A549 (cell line): ENCODE data around the gene CNNM3. TPM values are rescaled to one million over a fixed set of nuclear protein-coding genes. Genes with fewer than 3 reads are reported as not detected.

ENCODE experiments used
- ATAC-seq, 2 experiments: fragments of 200-7000 bp in 1 of 2; fragments of >200 bp in 1 of 2; cut with Nextera tagmentation in 1 of 2; cut with Tn5 transposase in 1 of 2; 3 replicates each; pipeline versions ENCODE4 v1.8.0 to v1.9.1; 2018 to 2020; ENCODE audit warnings: mild to moderate bottlenecking in 1 of 2, moderate library complexity in 1 of 2
- CTCF ChIA-PET: fragments of 300-600 bp; sonication (Branson Sonifier 250); formaldehyde crosslinking; extraction: SDS; loops from one replicate; lab custom pipeline; 2021; ENCODE audit warnings: antibody characterized with exemption, inconsistent platforms; lab: Yijun Ruan, JAX
- POLR2A ChIA-PET: fragments of 350-600 bp; formaldehyde crosslinking; extraction: SDS; loops from one replicate; lab custom pipeline; 2021; ENCODE audit warnings: antibody characterized with exemption, inconsistent platforms; lab: Yijun Ruan, JAX
- DNase-seq, 2 experiments: peaks; one replicate each; pipeline versions ENCODE4 v3.0.0 to v3.0.0-alpha.2; 2011 to 2016; ENCODE audit warnings: low read depth in 1 of 2, low spot score in 1 of 2
- FAIRE-seq: peaks from 2 replicates; lab custom pipeline; 2011; peaks lifted over from hg19 to GRCh38; lab: Jason Lieb, UNC
- H3K27ac ChIP-seq, 2 experiments: fragments of >200 bp; sonication (Bioruptor Twin); formaldehyde crosslinking; 3 replicates each; pipeline ENCODE4 v1.5.1; 2016 to 2017
- H3K4me1 ChIP-seq: fragments of >200 bp; sonication (Bioruptor Twin); formaldehyde crosslinking; 3 replicates; pipeline ENCODE4 v1.6.1; 2016
- H3K4me2 ChIP-seq: fragments of >200 bp; sonication (Bioruptor Twin); formaldehyde crosslinking; 3 replicates; pipeline ENCODE4 v1.6.1; 2016
- H3K4me3 ChIP-seq: fragments of >200 bp; sonication (Bioruptor Twin); formaldehyde crosslinking; 3 replicates; pipeline ENCODE4 v1.5.1; 2016
- H3K9me3 ChIP-seq: fragments of >200 bp; sonication (Bioruptor Twin); formaldehyde crosslinking; 3 replicates; pipeline ENCODE4 v1.6.1; 2016
- CBX2 ChIP-seq: fragments of 200-600 bp; sonication (generic); IDR thresholded peaks from 2 replicates; pipeline ENCODE4 v1.6.1; 2016; ENCODE audit warnings: low read depth, mild to moderate bottlenecking, borderline replicate concordance
- CEBPB ChIP-seq, 2 experiments: fragments of >200 bp in 1 of 2; sonication (Bioruptor Twin) in 1 of 2; formaldehyde crosslinking in 1 of 2; IDR thresholded peaks; 2 replicates each; pipeline ENCODE4 v1.6.1; 2012 to 2016
- FOXS1 ChIP-seq: fragments of 250-450 bp; sonication (Bioruptor Pico); IDR thresholded peaks from 2 replicates; pipeline ENCODE4 v1.5.0; 2020; ENCODE audit warnings: mild to moderate bottlenecking, moderate library complexity
- GATA3 ChIP-seq: IDR thresholded peaks from 2 replicates; pipeline ENCODE4 v1.6.1; 2012; ENCODE audit warnings: borderline replicate concordance
- HDAC2 ChIP-seq: fragments of 200-600 bp; sonication (generic); IDR thresholded peaks from 2 replicates; pipeline ENCODE4 v1.6.1; 2016
- HEYL ChIP-seq: fragments of 250-450 bp; sonication (Bioruptor Pico); IDR thresholded peaks from 2 replicates; pipeline ENCODE4 v1.8.0; 2021; ENCODE audit warnings: mild to moderate bottlenecking, moderate library complexity
- HOXB5 ChIP-seq: fragments of 250-450 bp; sonication (Bioruptor Pico); IDR thresholded peaks from 2 replicates; pipeline ENCODE4 v1.5.0; 2020; ENCODE audit warnings: mild to moderate bottlenecking, moderate library complexity
- KDM1A ChIP-seq: fragments of 200-600 bp; sonication (generic); IDR thresholded peaks from 2 replicates; pipeline ENCODE4 v1.6.1; 2016; ENCODE audit warnings: low read depth, mild to moderate bottlenecking
- NFE2L2 ChIP-seq: fragments of 150-350 bp; conservative IDR thresholded peaks from 2 replicates; pipeline ENCODE4 v1.6.1; 2014; ENCODE audit warnings: low read length
- POLR2AphosphoS2 ChIP-seq: conservative IDR thresholded peaks from 2 replicates; pipeline ENCODE4 v1.6.1; 2012; ENCODE audit warnings: low read length, improper control_type of control experiment, inconsistent platforms
- SMC3 ChIP-seq: fragments of >200 bp; sonication (Bioruptor Twin); formaldehyde crosslinking; IDR thresholded peaks from 3 replicates; pipeline ENCODE4 v1.6.1; 2018; ENCODE audit warnings: inconsistent platforms
- TFCP2L1 ChIP-seq: fragments of 250-450 bp; sonication (Bioruptor Pico); IDR thresholded peaks from 2 replicates; pipeline ENCODE4 v1.5.0; 2021; ENCODE audit warnings: mild to moderate bottlenecking
- TP53 ChIP-seq: fragments of 250-450 bp; sonication (Bioruptor Pico); IDR thresholded peaks from 2 replicates; pipeline ENCODE4 v1.5.0; 2021; ENCODE audit warnings: mild to moderate bottlenecking, moderate library complexity
- ZC3H11A ChIP-seq: fragments of 450-650 bp; IDR thresholded peaks from 2 replicates; pipeline ENCODE4 v1.6.1; 2014; ENCODE audit warnings: antibody characterized with exemption, mild to moderate bottlenecking
- ZFP36 ChIP-seq: fragments of 450-650 bp; IDR thresholded peaks from 2 replicates; pipeline ENCODE4 v1.6.1; 2014; ENCODE audit warnings: borderline replicate concordance; ENCODE audit not compliant: partially characterized antibody
- WGBS: methylation state at CpG from one replicate; pipeline ENCODE4 v1.1.6; 2017; ENCODE audit errors: missing lambda C conversion rate; 5-methylcytosine and 5-hydroxymethylcytosine counted together
- polyA plus RNA-seq, 4 experiments: library from polyadenylated mRNA; depleted of rRNA in 3 of 4; stranded (reverse); fragments of >200 nt; fragmentation: RNase III in 1 of 4; extraction: RNeasy Plus Mini Kit Qiagen cat#74134 plus additional on column Dnase treatment in 1 of 4; gene quantifications; 2 replicates in 3 of 4; 3 replicates in 1 of 4; pipeline ENCODE4 v1.2.3, GENCODE V29; 2011 to 2017
- TF ChIP-seq, protein P1 (sequence below): fragments of >200 bp; sonication (Bioruptor Twin); formaldehyde crosslinking; IDR thresholded peaks from 3 replicates; pipeline ENCODE4 v1.5.1; 2016
- TF ChIP-seq, protein P2 (sequence below): fragments of >200 bp; sonication (Bioruptor Twin); formaldehyde crosslinking; IDR thresholded peaks from 3 replicates; pipeline ENCODE4 v1.6.1; 2016
- TF ChIP-seq, protein P3 (sequence below): fragments of 450-650 bp; IDR thresholded peaks from 2 replicates; pipeline ENCODE4 v1.6.1; 2014; ENCODE audit warnings: antibody characterized with exemption
- TF ChIP-seq, protein P4 (sequence below): fragments of 250-450 bp; sonication (Bioruptor Pico); IDR thresholded peaks from 2 replicates; pipeline ENCODE4 v1.5.0; 2020; ENCODE audit warnings: low read depth, mild to moderate bottlenecking, moderate library complexity

The CNNM3 gene
- polyA plus RNA-seq, 2 of the 4 experiments (the other 2 are of a cell fraction), result 11.8 to 14.1 TPM

DNA sequence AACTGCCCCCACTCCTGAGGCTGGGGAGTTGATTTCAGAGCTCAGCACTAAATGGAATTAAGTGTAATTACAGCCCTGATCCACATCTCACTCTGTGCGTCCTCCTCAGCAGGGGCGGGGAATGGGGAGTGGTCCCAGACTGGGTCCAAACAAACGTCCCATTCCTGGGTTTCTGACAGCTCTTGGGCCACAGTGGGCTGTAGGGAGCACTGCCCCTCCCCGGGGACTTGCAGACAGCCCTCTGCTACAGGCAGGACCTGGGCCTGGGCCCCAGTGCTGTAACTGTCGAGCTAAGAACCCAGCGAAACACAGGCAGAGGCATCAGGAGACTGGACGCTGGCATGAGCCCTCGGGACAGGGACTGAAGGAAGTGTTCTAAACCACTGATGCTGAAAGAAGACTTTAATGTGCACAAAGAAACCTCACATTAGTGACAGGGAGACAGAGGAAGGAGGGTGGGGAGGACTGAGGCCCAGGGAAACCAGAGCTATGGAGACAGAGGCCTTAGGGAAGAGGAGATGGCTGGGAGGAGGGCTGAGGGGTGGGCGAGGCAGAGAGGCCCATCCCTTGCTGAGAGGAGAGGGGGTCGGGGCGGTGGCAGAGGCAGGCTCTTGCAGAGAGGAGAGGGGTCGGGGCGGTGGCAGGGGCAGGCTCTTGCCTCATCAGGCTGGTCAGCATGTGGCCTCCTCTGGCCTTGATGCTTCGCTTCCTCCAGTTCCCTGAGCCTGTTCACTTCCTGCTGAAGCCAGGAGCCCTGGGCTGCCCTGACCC lies 59.6 kb downstream of the CNNM3 start:
- no peak overlapping the region for H3K4me3 ChIP-seq
- peaks cover 2% of the 10 kb centered on the region; the same call in 2 of the 3 replicates for H3K4me1 ChIP-seq
- ATAC-seq (peak; percentile 15 to 24; a peak in 2 of 6 replicates), DNase-seq (no peak), FAIRE-seq (no peak)
- POLR2A ChIA-PET, result interaction anchor here (1.4 kb wide), 1 partner anchor 17 kb away, joined by 4 read pairs; no protein-coding TSS in a partner anchor
- 73% methylated on average over 14 of the region's 14 CpGs for WGBS
- CTCF ChIA-PET, result interaction anchor here (1.3 to 2.7 kb wide), 3 partner anchors 18 to 75 kb away, joined by 3 to 16 read pairs (median 7); partner anchors contain the start of genes ANKRD39 and CNNM3
- no peak overlapping the region for H3K4me2 ChIP-seq
- no peaks in the 10 kb centered on the region for H3K9me3 ChIP-seq
- H3K27ac ChIP-seq, result no peak overlapping the region
- TF ChIP-seq SMC3 (no peak), CEBPB (IDR thresholded peaks at IDR 0.05) (no peak)
- TF ChIP-seq, protein P1, sequence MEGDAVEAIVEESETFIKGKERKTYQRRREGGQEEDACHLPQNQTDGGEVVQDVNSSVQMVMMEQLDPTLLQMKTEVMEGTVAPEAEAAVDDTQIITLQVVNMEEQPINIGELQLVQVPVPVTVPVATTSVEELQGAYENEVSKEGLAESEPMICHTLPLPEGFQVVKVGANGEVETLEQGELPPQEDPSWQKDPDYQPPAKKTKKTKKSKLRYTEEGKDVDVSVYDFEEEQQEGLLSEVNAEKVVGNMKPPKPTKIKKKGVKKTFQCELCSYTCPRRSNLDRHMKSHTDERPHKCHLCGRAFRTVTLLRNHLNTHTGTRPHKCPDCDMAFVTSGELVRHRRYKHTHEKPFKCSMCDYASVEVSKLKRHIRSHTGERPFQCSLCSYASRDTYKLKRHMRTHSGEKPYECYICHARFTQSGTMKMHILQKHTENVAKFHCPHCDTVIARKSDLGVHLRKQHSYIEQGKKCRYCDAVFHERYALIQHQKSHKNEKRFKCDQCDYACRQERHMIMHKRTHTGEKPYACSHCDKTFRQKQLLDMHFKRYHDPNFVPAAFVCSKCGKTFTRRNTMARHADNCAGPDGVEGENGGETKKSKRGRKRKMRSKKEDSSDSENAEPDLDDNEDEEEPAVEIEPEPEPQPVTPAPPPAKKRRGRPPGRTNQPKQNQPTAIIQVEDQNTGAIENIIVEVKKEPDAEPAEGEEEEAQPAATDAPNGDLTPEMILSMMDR, result no peak

GRCh38 chr2:96876269-96877041 lies 60.4 kb downstream of the CNNM3 start:
- H3K4me3 ChIP-seq, result no peak overlapping the region
- ATAC-seq (peak in 1 of 2 experiments; percentile 5; a peak in 1 of 6 replicates), DNase-seq (no peak), FAIRE-seq (no peak)
- no peaks in the 10 kb centered on the region for H3K9me3 ChIP-seq
- H3K4me2 ChIP-seq, result no peak overlapping the region
- no peaks in the 10 kb centered on the region for H3K4me1 ChIP-seq
- ChIA-PET POLR2A (no interaction called here), CTCF (interaction anchor here (0.8 to 4.8 kb wide), 4 partner anchors 8 to 74 kb away, joined by 3 to 28 read pairs (median 5); partner anchors contain the start of gene CNNM3)
- H3K27ac ChIP-seq, result no peak overlapping the region
- WGBS, result 68% methylated on average over 11 of the region's 16 CpGs
- TF ChIP-seq CEBPB (IDR thresholded peaks at IDR 0.05) (no peak), ZFP36 (no peak), POLR2AphosphoS2 (no peak), FOXS1 (CRISPR knock-in tag) (no peak), GATA3 (no peak), ZC3H11A (no peak), HOXB5 (CRISPR knock-in tag) (no peak), TFCP2L1 (CRISPR knock-in tag) (no peak), TP53 (no peak), CBX2 (no peak), NFE2L2 (no peak), HDAC2 (no peak), KDM1A (no peak), HEYL (CRISPR knock-in tag) (no peak)
- TF ChIP-seq, protein P2, sequence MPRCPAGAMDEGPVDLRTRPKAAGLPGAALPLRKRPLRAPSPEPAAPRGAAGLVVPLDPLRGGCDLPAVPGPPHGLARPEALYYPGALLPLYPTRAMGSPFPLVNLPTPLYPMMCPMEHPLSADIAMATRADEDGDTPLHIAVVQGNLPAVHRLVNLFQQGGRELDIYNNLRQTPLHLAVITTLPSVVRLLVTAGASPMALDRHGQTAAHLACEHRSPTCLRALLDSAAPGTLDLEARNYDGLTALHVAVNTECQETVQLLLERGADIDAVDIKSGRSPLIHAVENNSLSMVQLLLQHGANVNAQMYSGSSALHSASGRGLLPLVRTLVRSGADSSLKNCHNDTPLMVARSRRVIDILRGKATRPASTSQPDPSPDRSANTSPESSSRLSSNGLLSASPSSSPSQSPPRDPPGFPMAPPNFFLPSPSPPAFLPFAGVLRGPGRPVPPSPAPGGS, result no peak
- TF ChIP-seq, protein P3, sequence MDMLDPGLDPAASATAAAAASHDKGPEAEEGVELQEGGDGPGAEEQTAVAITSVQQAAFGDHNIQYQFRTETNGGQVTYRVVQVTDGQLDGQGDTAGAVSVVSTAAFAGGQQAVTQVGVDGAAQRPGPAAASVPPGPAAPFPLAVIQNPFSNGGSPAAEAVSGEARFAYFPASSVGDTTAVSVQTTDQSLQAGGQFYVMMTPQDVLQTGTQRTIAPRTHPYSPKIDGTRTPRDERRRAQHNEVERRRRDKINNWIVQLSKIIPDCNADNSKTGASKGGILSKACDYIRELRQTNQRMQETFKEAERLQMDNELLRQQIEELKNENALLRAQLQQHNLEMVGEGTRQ, result no peak
- TF ChIP-seq, protein P1, result no peak
- TF ChIP-seq, protein P4, sequence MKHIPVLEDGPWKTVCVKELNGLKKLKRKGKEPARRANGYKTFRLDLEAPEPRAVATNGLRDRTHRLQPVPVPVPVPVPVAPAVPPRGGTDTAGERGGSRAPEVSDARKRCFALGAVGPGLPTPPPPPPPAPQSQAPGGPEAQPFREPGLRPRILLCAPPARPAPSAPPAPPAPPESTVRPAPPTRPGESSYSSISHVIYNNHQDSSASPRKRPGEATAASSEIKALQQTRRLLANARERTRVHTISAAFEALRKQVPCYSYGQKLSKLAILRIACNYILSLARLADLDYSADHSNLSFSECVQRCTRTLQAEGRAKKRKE (CRISPR knock-in tag), result no peak
- TF ChIP-seq, all 56 proteins: peak for 0
